Progenitor cell of endocrine pancreas (in vitro differentiated cells): ENCODE results near the gene MYADML2. TPM values are rescaled to one million over a fixed set of nuclear protein-coding genes. Genes with fewer than 3 reads are reported as not detected.

Experiments used
- DNase-seq: peaks from one replicate; pipeline ENCODE4 v3.0.0; 2021; ENCODE audit warnings: low spot score; ENCODE audit not compliant: unreplicated experiment
- H3K27ac Mint-ChIP-seq: 2 replicates; pipeline ENCODE4 v1.8.0; 2021; ENCODE audit warnings: mild to moderate bottlenecking, moderate library complexity, mixed read lengths
- H3K27me3 Mint-ChIP-seq: 2 replicates; pipeline ENCODE4 v1.8.0; 2021; ENCODE audit warnings: mixed read lengths
- H3K36me3 Mint-ChIP-seq: 2 replicates; pipeline ENCODE4 v1.8.0; 2022; ENCODE audit warnings: mixed read lengths; ENCODE audit not compliant: insufficient read depth
- H3K4me1 Mint-ChIP-seq: 2 replicates; pipeline ENCODE4 v1.8.0; 2021; ENCODE audit warnings: low read depth, mixed read lengths
- H3K4me3 Mint-ChIP-seq: 2 replicates; pipeline ENCODE4 v1.8.0; 2021; ENCODE audit warnings: low read depth, mild to moderate bottlenecking, moderate library complexity, mixed read lengths
- H3K9me3 Mint-ChIP-seq: 2 replicates; pipeline ENCODE4 v1.8.0; 2021; ENCODE audit warnings: low read depth, mixed read lengths
- total RNA-seq: library from RNA; stranded (reverse); gene quantifications from 2 replicates; pipeline ENCODE4 v1.2.1, GENCODE V29; 2021
- TF ChIP-seq, protein P1 (sequence below): fragments of 200-600 bp; sonication (generic); IDR thresholded peaks from one replicate; pipeline ENCODE4 v1.5.0; 2021; ENCODE audit warnings: antibody characterized with exemption, mild to moderate bottlenecking; ENCODE audit not compliant: unreplicated experiment

MYADML2 gene
- total RNA-seq, 1 donor from 2014 or later = not detected

DNA sequence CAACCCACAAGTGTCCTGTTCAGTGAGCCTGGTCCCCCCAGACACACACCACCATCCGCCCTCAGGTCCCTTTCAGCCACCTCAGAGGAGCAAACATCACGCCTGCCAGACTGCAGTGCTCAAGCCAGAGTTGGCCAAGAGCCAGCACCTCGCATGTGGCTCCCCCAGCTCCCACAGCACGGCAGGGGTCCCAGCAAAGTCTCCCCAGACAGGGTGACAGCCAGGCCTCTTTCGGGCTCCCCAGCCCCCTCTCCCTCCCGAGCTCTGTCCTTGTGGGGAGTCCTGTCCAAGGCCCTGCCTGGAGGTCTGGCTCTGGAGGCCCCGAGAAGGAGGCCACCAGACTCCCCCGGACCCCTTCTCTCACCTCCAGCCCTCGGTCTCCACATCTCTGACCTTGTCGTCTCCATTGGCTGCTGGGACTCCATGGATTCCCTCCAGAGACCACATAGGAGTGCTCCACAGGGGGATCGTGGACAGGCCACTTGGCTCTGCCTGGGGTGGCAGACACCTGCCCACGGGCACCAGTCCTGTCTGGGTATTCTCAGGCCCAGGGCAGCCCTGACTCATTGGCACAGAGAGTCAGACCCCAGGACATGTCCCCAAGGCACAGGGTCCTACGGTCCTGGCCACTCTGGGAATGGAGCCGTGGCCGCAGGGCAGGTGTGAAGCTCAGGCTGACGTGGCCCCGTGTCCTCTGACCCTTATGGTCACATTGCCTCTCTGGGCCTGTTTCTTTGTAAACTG, 1.8 kb upstream of the MYADML2 start:
- TF ChIP-seq, protein P1, sequence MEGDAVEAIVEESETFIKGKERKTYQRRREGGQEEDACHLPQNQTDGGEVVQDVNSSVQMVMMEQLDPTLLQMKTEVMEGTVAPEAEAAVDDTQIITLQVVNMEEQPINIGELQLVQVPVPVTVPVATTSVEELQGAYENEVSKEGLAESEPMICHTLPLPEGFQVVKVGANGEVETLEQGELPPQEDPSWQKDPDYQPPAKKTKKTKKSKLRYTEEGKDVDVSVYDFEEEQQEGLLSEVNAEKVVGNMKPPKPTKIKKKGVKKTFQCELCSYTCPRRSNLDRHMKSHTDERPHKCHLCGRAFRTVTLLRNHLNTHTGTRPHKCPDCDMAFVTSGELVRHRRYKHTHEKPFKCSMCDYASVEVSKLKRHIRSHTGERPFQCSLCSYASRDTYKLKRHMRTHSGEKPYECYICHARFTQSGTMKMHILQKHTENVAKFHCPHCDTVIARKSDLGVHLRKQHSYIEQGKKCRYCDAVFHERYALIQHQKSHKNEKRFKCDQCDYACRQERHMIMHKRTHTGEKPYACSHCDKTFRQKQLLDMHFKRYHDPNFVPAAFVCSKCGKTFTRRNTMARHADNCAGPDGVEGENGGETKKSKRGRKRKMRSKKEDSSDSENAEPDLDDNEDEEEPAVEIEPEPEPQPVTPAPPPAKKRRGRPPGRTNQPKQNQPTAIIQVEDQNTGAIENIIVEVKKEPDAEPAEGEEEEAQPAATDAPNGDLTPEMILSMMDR = no peak
- DNase-seq = no peak
- Mint-ChIP-seq H3K36me3 (no peaks in the 10 kb centered on the region), H3K27me3 (peaks cover 11% of the 10 kb centered on the region), H3K27ac (no peak overlapping the region), H3K4me1 (no peaks in the 10 kb centered on the region), H3K4me3 (no peak overlapping the region), H3K9me3 (no peaks in the 10 kb centered on the region)

DNA sequence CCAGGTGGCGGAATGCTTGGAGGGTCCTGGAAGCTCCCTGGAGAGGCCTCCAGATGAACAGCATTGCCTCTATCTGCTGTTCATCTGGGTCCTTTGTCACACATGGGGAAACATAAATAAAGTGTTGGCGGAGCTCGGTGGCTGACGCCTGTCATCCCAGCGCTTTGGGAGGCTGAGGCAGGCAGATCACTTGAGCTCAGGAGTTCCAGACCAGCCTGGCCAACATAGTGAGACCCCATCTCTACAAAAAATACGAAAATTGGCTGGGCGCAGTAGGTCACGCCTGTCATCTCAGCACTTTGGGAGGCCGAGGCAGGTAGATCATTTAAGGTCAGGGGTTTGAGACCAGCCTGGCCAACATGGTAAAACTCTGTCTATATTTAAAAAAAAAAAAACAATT, 2.2 kb downstream of the MYADML2 start:
- Mint-ChIP-seq H3K4me3 (no peak overlapping the region), H3K36me3 (no peaks in the 10 kb centered on the region), H3K27me3 (peaks cover 14% of the 10 kb centered on the region), H3K27ac (no peak overlapping the region), H3K4me1 (no peaks in the 10 kb centered on the region), H3K9me3 (no peaks in the 10 kb centered on the region)
- no peak for DNase-seq
- TF ChIP-seq, protein P1 = no peak

DNA sequence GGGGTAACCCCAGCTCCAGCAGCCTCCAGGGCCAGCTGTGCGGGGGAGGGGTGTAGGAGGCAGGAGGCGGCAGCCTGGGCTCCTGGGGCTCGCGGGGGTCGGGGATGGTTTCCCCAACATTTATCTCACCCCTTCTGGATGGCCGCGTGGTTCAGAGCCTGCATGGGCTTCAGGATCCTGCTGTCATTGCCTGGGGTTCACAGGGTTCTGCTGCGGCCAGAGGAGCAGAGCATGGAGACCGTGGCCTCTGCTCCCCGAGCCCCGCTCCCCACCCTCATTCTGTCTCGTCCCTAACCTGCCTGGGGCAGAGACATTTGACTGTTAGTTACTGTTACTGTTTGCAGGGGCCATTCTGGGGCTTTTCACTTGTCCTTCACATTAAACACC, 4.9 kb downstream of the MYADML2 start:
- H3K4me3 Mint-ChIP-seq = no peak overlapping the region
- H3K27me3 Mint-ChIP-seq = peaks cover 25% of the 10 kb centered on the region
- no peak overlapping the region for H3K27ac Mint-ChIP-seq
- H3K36me3 Mint-ChIP-seq = no peaks in the 10 kb centered on the region
- H3K4me1 Mint-ChIP-seq = no peaks in the 10 kb centered on the region
- no peak for DNase-seq
- no peaks in the 10 kb centered on the region for H3K9me3 Mint-ChIP-seq
- TF ChIP-seq, protein P1 = no peak

DNA sequence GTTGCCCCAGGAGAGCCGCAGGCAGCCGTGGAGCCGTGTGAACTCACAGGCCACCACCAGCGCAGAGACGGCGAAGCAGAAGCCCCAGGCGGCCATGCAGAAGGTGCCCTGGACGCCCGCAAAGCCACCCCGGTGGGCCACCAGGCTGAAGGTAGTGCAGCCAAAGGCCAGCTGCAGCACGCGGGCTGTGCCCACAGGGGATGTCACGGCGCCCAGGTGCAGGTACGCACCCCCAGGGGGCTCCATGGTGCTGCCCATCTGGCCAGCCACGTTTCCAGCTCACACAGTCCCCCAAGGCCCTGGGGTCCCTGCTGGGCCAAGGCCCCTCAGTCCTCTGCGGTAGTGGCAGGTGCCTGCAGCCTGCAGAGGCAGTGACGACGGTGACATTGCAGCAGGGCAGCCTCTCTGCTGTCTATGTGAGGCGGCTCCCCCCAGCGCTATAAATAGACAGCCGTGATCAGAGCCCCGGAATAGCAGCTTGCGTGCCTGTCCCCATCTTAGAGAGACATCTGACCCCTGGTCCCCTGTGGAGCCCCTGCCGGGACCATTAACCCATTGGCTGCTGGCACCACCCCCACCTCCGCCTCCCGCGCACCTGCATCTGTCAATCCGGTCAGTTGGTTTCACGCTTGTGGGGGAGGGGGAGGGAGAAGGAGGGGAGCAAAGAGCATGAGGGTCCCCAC, 5.4 kb downstream of the MYADML2 start:
- DNase-seq = no peak
- TF ChIP-seq, protein P1 = no peak
- Mint-ChIP-seq H3K9me3 (no peaks in the 10 kb centered on the region), H3K4me1 (peaks cover under 1% of the 10 kb centered on the region), H3K4me3 (no peak overlapping the region), H3K27me3 (peaks cover 22% of the 10 kb centered on the region), H3K36me3 (no peaks in the 10 kb centered on the region), H3K27ac (no peak overlapping the region)

DNA sequence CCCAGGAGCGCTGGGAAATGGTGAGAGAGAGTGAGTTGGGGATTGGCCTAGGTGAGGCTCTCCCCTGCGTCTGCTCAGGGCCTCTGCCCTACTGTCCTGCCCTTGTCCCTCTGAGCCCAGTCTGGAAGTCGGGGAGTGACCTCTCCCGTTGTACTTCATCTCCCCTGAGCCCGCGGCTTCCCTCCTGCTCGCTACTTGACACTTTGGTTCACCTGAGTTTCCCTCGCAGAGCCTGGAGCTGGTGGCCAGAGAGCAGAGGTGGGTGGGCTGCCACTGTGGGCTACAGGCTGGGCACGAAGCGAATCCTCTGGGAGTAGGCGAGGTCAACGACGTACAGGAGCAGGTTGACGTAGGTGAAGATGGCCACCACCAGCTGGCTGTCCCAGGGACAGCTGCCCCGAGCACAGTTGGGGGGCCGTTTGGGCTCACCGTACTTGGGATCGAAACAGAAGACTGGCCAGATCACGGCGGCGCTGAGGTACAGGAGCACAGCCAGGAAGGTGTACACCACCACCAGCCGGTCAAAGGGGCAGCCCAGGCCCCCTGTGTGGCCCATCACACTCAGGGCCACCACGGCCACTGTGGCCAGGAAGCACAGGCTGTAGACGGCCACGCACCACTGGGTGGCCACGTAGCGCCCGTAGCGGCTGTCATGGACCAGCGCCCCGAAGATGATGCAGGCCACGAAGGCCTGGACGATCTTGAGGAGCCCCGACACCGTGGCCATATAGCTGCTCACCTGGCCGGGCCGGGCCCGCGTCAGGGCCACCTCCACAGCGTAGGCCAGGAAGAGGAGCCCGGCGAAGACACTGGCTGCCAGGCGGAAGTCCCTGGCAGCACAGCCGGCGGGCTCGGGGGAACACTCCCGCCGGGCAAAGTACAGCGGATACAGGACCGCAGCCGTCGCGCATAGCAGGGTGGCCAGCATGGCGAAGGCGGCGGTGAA, 6.2 kb downstream of the MYADML2 start:
- H3K9me3 Mint-ChIP-seq = no peaks in the 10 kb centered on the region
- no peak overlapping the region for H3K4me3 Mint-ChIP-seq
- H3K4me1 Mint-ChIP-seq = peaks cover 3% of the 10 kb centered on the region
- TF ChIP-seq, protein P1 = no peak
- H3K27ac Mint-ChIP-seq = no peak overlapping the region
- H3K36me3 Mint-ChIP-seq = no peaks in the 10 kb centered on the region
- H3K27me3 Mint-ChIP-seq = peaks cover 22% of the 10 kb centered on the region
- DNase-seq = no peak
